AG04450 (cell line): ENCODE results near the gene RRBP1. TPM values are rescaled to one million over a fixed set of nuclear protein-coding genes. Genes with fewer than 3 reads are reported as not detected.
A peak's percentile ranks its signal among the peaks of the same experiment; 100 is the strongest.

Source experiments
- CTCF ChIA-PET: fragments of 300-600, 350-600 bp; formaldehyde crosslinking; extraction: SDS; loops from one replicate; lab custom pipeline; 2022; ENCODE audit warnings: antibody characterized with exemption, inconsistent platforms; lab: Charles Lee
- POLR2A ChIA-PET: fragments of 350-600 bp; formaldehyde crosslinking; extraction: SDS; loops from one replicate; lab custom pipeline; 2021; ENCODE audit warnings: antibody characterized with exemption, inconsistent platforms; lab: Yijun Ruan, JAX
- DNase-seq: peaks from one replicate; pipeline ENCODE4 v3.0.0-alpha.2; 2011; ENCODE audit warnings: low read depth, low spot score
- H3K27ac ChIP-seq: one replicate; pipeline ENCODE4 v1.5.1; 2012; ENCODE audit warnings: low read depth, low read length, control low read depth
- H3K27me3 ChIP-seq: one replicate; pipeline ENCODE4 v1.6.0; 2012; ENCODE audit warnings: low read length; ENCODE audit not compliant: control insufficient read depth, insufficient read depth
- H3K4me3 ChIP-seq: 2 replicates; pipeline ENCODE4 v1.5.1; 2011; ENCODE audit warnings: mild to moderate bottlenecking, low read depth, low read length, control low read depth
- H3K9me3 ChIP-seq: 2 replicates; pipeline ENCODE4 v1.5.1; 2012; ENCODE audit warnings: low read length; ENCODE audit not compliant: control insufficient read depth, insufficient read depth
- CTCF ChIP-seq: IDR thresholded peaks from 2 replicates; pipeline ENCODE4 v1.5.1; 2011; ENCODE audit warnings: low read depth, low read length, control low read depth, inconsistent platforms
- polyA plus RNA-seq: library from polyadenylated mRNA; depleted of rRNA; stranded (reverse); fragments of >200 nt; gene quantifications from 2 replicates; pipeline ENCODE4 v1.2.3, GENCODE V29; 2011

The RRBP1 gene
- polyA plus RNA-seq, 1 experiment = 153 TPM

GRCh38 chr20:17595856-17596255, 86.2 kb downstream of the RRBP1 start:
- DNase-seq = no peak
- H3K9me3 ChIP-seq = no peaks in the 10 kb centered on the region
- POLR2A ChIA-PET = no interaction called here
- TF ChIP-seq CTCF = no peak
- no peak overlapping the region for H3K4me3 ChIP-seq
- no peak overlapping the region for H3K27ac ChIP-seq
- H3K27me3 ChIP-seq = no peaks in the 10 kb centered on the region
- CTCF ChIA-PET = interaction anchor here (2.2 kb wide), 1 partner anchor 59 kb away, joined by 14 read pairs; no protein-coding TSS in a partner anchor

- Histone ChIP-seq H3K27ac (no peak overlapping the region), H3K9me3 (no peaks in the 10 kb centered on the region), H3K4me3 (no peak overlapping the region), H3K27me3 (no peaks in the 10 kb centered on the region)
- CTCF ChIA-PET = interaction anchor here (0.7 to 2.2 kb wide), 5 partner anchors 12 to 373 kb away, joined by 3 to 14 read pairs (median 4); no protein-coding TSS in a partner anchor
- no peak for TF ChIP-seq CTCF
- POLR2A ChIA-PET = interaction anchor here (1.0 to 2.6 kb wide), 5 partner anchors 12 to 51 kb away, joined by 3 to 9 read pairs (median 3); partner anchors contain the start of gene DSTN
- peak; percentile 59 for DNase-seq
Observed at GRCh38 chr20:17594443-17594842, 87.6 kb downstream of the RRBP1 start.

- no peak overlapping the region for H3K27ac ChIP-seq
- CTCF ChIA-PET = interaction anchor here (0.9 to 2.2 kb wide), 4 partner anchors 12 to 373 kb away, joined by 3 to 14 read pairs (median 4); no protein-coding TSS in a partner anchor
- TF ChIP-seq CTCF = no peak
- no peak for DNase-seq
- H3K27me3 ChIP-seq = no peaks in the 10 kb centered on the region
- H3K9me3 ChIP-seq = no peaks in the 10 kb centered on the region
- POLR2A ChIA-PET = interaction anchor here (1.3 to 2.6 kb wide), 4 partner anchors 11 to 51 kb away, joined by 3 to 9 read pairs (median 6); partner anchors contain the start of gene DSTN
- H3K4me3 ChIP-seq = no peak overlapping the region
Observed at GRCh38 chr20:17593902-17594301, 88.1 kb downstream of the RRBP1 start.

GRCh38 chr20:17590245-17590644, 91.8 kb downstream of the RRBP1 start:
- ChIA-PET POLR2A (interaction anchor here (1.7 kb wide), 1 partner anchor 20 kb away, joined by 8 read pairs; the partner anchor contains the start of gene DSTN), CTCF (interaction anchor here (0.8 to 1.0 kb wide), 2 partner anchors 54 to 86 kb away, joined by 3 to 5 read pairs; no protein-coding TSS in a partner anchor)
- no peak for DNase-seq
- Histone ChIP-seq H3K27ac (no peak overlapping the region), H3K4me3 (no peak overlapping the region), H3K9me3 (no peaks in the 10 kb centered on the region), H3K27me3 (no peaks in the 10 kb centered on the region)
- TF ChIP-seq CTCF = no peak

GRCh38 chr20:17589161-17589834, 92.7 kb downstream of the RRBP1 start:
- TF ChIP-seq CTCF = no peak
- no peak overlapping the region for H3K4me3 ChIP-seq
- DNase-seq = no peak
- no peaks in the 10 kb centered on the region for H3K27me3 ChIP-seq
- ChIA-PET CTCF (interaction anchor here (1.0 kb wide), 1 partner anchor 53 kb away, joined by 5 read pairs; no protein-coding TSS in a partner anchor), POLR2A (interaction anchor here (1.7 kb wide), 1 partner anchor 19 kb away, joined by 8 read pairs; the partner anchor contains the start of gene DSTN)
- no peak overlapping the region for H3K27ac ChIP-seq
- H3K9me3 ChIP-seq = no peaks in the 10 kb centered on the region
